GM21825 (cell line): ENCODE measurements around the gene AASDH.

Experiments used
- ATAC-seq: cut with Tn5 transposase; IDR thresholded peaks from one replicate; pipeline ENCODE4 v1.9.1; 2021; ENCODE audit warnings: mild to moderate bottlenecking, moderate library complexity; ENCODE audit not compliant: unreplicated experiment

AASDH gene

DNA sequence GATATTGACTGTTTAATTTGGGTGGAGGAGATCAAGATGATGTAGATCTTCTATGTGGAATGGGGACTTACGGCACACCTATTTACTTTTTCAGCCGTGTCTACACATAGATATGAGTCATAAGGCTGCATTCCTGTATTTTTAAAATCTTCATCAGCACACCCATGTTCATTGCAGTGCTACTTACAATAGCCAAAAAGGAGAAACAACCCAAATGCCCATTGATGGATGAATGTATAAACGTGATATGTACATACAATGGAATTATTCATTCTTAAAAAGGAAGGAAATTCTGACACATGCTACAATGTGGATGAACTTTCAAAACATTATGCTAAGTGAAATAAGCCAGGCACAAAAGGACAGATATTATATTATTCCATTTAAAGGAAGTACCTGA is 98.6 kb downstream of the AASDH start:
- no peak for ATAC-seq
